ENCODE data around the gene UNKL.

- TF ChIP-seq CTCF (IDR thresholded peaks at IDR 0.05) (no peak), ZFX (IDR thresholded peaks at IDR 0.05; ENCODE audit: borderline replicate concordance) (no peak)
Observed at GRCh38 chr16:1367486-1368174, 46.9 kb downstream of the UNKL start.

Data from 22Rv1 (cell line).